ENCODE measurements around the gene GRIN2A. TPM values are rescaled to one million over a fixed set of nuclear protein-coding genes. Genes with fewer than 3 reads are reported as not detected.

GRIN2A gene
- polyA plus RNA-seq, 1 donor (not counting 4 experiments of a cell fraction or from before 2014, with no cell fraction given), result 0.01 TPM

DNA sequence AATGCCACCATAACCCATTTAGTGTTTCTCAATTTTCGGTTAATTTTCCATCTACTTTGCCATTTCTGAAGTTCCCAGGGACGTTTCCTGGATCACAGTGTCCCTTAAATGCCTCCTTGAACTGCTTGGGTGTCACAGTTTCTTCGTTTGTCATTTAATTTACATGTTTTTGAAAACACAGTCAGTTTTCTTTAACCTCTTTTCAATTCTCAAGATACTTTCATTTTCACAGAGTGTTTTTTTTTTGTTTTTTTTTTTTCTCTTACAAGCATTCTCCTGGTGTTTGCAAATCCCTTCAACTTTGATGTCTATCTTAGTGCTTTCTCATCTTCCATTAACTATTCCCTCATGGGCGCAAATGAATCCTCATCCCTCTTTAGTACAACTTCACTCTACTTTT lies 283.7 kb downstream of the GRIN2A start:
- no peak overlapping the region for H3K9ac ChIP-seq (ENCODE audit: control insufficient read depth, extremely low read depth, insufficient read depth, low read length)
- H4K20me1 ChIP-seq (ENCODE audit: control insufficient read depth, extremely low read depth, insufficient read depth, low read length), result no peaks in the 10 kb centered on the region
- H3K27ac ChIP-seq (ENCODE audit: control insufficient read depth, insufficient read depth, low read length), result no peak overlapping the region
- no peaks in the 10 kb centered on the region for H3K27me3 ChIP-seq (ENCODE audit: control insufficient read depth, extremely low read depth, insufficient read depth, low read length)
- H3K4me1 ChIP-seq (ENCODE audit: control insufficient read depth, extremely low read depth, insufficient read depth, low read length), result no peaks in the 10 kb centered on the region
- FAIRE-seq (no peak), DNase-seq (ENCODE audit: low read depth, low spot score) (no peak)
- TF ChIP-seq EZH2 (IDR thresholded peaks at IDR 0.05; ENCODE audit: low read length), result no peak
- TF ChIP-seq CTCF (optimal IDR thresholded peaks at IDR 0.05 in 1 of 3, IDR thresholded peaks at IDR 0.05 in 1 of 3, conservative IDR thresholded peaks at IDR 0.05 in 1 of 3; ENCODE audit: extremely low read depth in 1 of 3, insufficient read depth in 2 of 3, low read length in 3 of 3), result no peak
- H3K4me2 ChIP-seq (ENCODE audit: control insufficient read depth, extremely low read depth, insufficient read depth, low read depth, low read length), result no peak overlapping the region
- no peaks in the 10 kb centered on the region for H3K9me1 ChIP-seq (ENCODE audit: control insufficient read depth, extremely low read depth, insufficient read depth, low read length)
- no peaks in the 10 kb centered on the region for H3K36me3 ChIP-seq (ENCODE audit: control insufficient read depth in 2 of 2, extremely low read depth in 1 of 2, insufficient read depth in 2 of 2, low read length in 2 of 2)
- H2AFZ ChIP-seq (ENCODE audit: control insufficient read depth, low read length), result no peak overlapping the region
- H3K4me3 ChIP-seq (ENCODE audit: control insufficient read depth in 2 of 3, extremely low read depth in 1 of 3, insufficient read depth in 2 of 3, low read depth in 1 of 3, low read length in 3 of 3), result no peak overlapping the region
- no peaks in the 10 kb centered on the region for H3K79me2 ChIP-seq (ENCODE audit: control insufficient read depth, insufficient read depth, low read length)
- dilution Hi-C loops (cut with MboI; ENCODE audit: extremely low pct_ligation_motif_present, low sequenced_read_pairs), result no loop called here
- no peaks in the 10 kb centered on the region for H3K9me3 ChIP-seq (ENCODE audit: control insufficient read depth, low read depth, low read length)

- DNase-seq (ENCODE audit: low read depth, low spot score), result no peak
- Histone ChIP-seq H3K9ac (ENCODE audit: control insufficient read depth, extremely low read depth, insufficient read depth, low read length) (no peak overlapping the region), H3K9me3 (ENCODE audit: control insufficient read depth, low read depth, low read length) (no peaks in the 10 kb centered on the region), H3K4me2 (ENCODE audit: control insufficient read depth, extremely low read depth, insufficient read depth, low read depth, low read length) (no peak overlapping the region), H3K27me3 (ENCODE audit: control insufficient read depth, extremely low read depth, insufficient read depth, low read length) (no peaks in the 10 kb centered on the region), H3K4me1 (ENCODE audit: control insufficient read depth, extremely low read depth, insufficient read depth, low read length) (no peaks in the 10 kb centered on the region), H2AFZ (ENCODE audit: control insufficient read depth, low read length) (no peak overlapping the region), H4K20me1 (ENCODE audit: control insufficient read depth, extremely low read depth, insufficient read depth, low read length) (no peaks in the 10 kb centered on the region), H3K36me3 (ENCODE audit: control insufficient read depth in 2 of 2, extremely low read depth in 1 of 2, insufficient read depth in 2 of 2, low read length in 2 of 2) (no peaks in the 10 kb centered on the region), H3K9me1 (ENCODE audit: control insufficient read depth, extremely low read depth, insufficient read depth, low read length) (no peaks in the 10 kb centered on the region), H3K79me2 (ENCODE audit: control insufficient read depth, insufficient read depth, low read length) (no peaks in the 10 kb centered on the region), H3K27ac (ENCODE audit: control insufficient read depth, insufficient read depth, low read length) (no peak overlapping the region), H3K4me3 (ENCODE audit: control insufficient read depth in 2 of 3, extremely low read depth in 1 of 3, insufficient read depth in 2 of 3, low read depth in 1 of 3, low read length in 3 of 3) (no peak overlapping the region)
- dilution Hi-C loops (cut with MboI; ENCODE audit: extremely low pct_ligation_motif_present, low sequenced_read_pairs), result no loop called here
- no peak for TF ChIP-seq EZH2 (IDR thresholded peaks at IDR 0.05; ENCODE audit: low read length)
- TF ChIP-seq CTCF (optimal IDR thresholded peaks at IDR 0.05 in 1 of 3, IDR thresholded peaks at IDR 0.05 in 1 of 3, conservative IDR thresholded peaks at IDR 0.05 in 1 of 3; ENCODE audit: extremely low read depth in 1 of 3, insufficient read depth in 2 of 3, low read length in 3 of 3), result no peak
- no peak for FAIRE-seq
Observed at GRCh38 chr16:9898124-9898523, 284.1 kb downstream of the GRIN2A start.

Data from keratinocyte (primary cell).